Stimulated activated CD4-positive, alpha-beta T cell treated with anti-CD3 and anti-CD28 coated beads, Interleukin-4, amount 100 ng/mL, for 48 hours (primary cell): ENCODE measurements around the gene SAMD4A.
"Not testable (repeated sequence)": the region's sequence is repeated elsewhere in the genome, so short reads cannot be mapped to it uniquely, and the experiment has no call there.

Experiments
- DNase-seq, 2 donors: peaks; one replicate each; pipeline ENCODE4 v3.0.0-alpha.2; 2020; ENCODE audit warnings: low read depth in 2 of 2

SAMD4A gene

DNA sequence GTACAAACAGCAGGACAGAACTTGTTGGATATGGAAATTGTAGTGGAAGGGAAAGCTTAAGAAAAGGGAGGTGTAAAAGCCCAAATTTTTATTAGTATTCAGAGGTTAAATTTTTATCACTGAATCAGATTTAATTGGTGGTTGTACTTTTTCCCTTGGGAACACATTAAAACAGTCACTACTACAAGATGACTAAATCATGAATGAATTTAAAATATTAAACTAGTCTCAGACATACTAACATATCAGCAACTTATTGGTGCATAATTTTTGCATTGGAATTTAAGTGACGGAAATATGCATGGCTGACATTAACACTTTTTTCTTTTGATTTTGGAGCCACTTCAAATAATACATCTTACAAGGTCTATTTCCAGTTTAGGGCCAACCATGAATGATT, 27.6 kb downstream of the SAMD4A start:
- no peak for DNase-seq

- DNase-seq, result no peak
These were observed 31.0 kb downstream of the SAMD4A start for GRCh38 chr14:54597795-54598443.

DNA sequence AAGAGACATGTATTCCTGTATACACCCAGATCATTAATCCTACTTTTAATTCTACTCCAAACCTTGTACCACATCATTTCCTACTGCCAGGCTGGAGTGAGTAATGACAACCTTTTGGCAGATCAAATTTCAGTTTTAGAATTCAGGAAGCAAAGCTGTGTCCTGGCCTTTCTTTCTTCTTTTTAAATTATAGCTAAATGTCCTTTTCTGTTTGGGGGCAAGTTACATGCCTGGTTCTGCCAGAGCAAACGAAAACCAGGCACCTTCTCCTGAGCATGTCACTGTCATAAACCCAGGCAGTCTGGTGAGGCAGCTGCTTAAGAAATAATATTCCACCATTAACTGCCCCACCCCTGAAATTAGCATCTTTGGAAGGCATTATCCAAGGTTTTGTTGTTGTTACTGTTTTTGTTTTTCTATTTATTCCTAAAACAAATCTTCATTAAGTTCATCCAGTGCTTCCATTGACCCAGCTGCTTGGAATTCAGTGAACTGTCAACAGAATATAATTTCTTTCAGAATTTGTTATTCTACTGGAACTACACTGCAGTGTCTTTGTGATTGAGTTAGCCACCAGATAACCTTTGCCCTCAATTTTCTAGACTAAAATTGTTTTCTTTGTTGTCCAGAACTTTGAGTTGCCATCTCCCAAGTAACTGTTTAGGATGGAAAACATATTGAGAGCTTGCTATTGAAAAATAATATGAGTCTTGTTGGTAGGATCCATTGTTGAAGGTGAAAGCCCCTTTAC, 33.2 kb downstream of the SAMD4A start:
- no peak for DNase-seq

GRCh38 chr14:54600717-54601109, 33.8 kb downstream of the SAMD4A start:
- DNase-seq, result no peak

DNA sequence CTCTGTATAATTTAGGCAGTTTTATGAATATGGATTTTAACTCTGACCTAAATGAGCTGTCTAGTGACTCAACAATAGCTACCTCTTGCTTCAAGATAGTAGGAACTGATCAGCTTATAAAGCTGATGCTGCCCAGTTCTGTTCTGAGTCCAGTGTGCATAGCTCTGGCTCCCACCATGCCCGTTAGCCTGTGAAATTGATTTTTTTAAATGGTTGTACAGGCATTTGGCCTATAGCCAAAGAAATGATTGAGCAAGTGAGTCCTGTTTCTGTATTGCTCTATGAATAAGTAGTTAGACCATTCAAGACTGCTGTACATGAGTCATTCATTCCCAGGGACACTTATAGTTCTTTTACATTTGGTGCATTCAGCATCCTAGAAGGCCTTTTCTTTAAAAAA, 36.4 kb downstream of the SAMD4A start:
- DNase-seq, result no peak

GRCh38 chr14:54606178-54606577, 39.2 kb downstream of the SAMD4A start:
- no peak for DNase-seq

- no peak for DNase-seq
These were observed 39.8 kb downstream of the SAMD4A start for GRCh38 chr14:54606631-54607133.

GRCh38 chr14:54609576-54609975, 42.6 kb downstream of the SAMD4A start:
- no peak for DNase-seq

GRCh38 chr14:54610051-54610977, 43.4 kb downstream of the SAMD4A start:
- no peak for DNase-seq

- DNase-seq, result no peak
These were observed 47.4 kb downstream of the SAMD4A start for GRCh38 chr14:54614296-54614695.

DNA sequence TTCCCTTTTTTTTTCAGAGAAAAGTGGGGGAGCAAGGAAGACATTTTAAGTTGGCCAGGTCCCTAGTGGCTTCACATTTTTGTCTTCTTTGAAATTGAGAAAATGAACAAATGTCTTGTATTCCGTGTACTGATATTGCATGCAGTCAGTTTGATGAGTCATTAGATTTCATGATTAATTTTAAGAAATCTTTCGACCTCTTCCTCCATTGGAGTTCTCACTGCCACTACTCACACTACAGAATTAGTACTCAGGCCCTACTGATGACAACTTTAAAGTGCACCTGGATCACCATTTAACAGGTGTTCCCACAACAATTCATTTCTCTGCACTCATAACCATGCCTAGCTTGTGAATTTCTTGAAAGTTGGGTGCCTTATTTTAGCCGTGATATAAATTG, 50.5 kb downstream of the SAMD4A start:
- DNase-seq, result no peak

DNA sequence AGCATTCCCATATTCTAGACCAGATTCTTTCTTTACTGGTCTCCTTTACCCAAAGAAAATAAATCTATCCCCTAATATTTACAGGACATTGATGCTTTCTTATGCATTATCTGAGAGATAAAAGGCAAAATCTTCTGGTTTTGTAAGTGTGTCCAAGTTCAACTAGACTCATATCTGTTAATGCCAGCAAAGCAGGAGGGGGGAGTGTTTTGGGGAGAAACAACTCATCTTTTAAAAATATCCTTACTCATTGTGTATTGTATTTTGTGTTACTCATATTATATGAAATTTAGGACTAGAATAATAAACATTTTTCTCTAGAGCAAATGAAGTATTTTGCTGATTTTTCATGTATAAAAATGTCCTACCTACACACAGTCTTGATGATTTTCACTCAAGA, 54.8 kb downstream of the SAMD4A start:
- DNase-seq, result no peak

- peak; percentile 41 to 70 for DNase-seq
These were observed 55.4 kb downstream of the SAMD4A start for GRCh38 chr14:54622192-54622958.

DNA sequence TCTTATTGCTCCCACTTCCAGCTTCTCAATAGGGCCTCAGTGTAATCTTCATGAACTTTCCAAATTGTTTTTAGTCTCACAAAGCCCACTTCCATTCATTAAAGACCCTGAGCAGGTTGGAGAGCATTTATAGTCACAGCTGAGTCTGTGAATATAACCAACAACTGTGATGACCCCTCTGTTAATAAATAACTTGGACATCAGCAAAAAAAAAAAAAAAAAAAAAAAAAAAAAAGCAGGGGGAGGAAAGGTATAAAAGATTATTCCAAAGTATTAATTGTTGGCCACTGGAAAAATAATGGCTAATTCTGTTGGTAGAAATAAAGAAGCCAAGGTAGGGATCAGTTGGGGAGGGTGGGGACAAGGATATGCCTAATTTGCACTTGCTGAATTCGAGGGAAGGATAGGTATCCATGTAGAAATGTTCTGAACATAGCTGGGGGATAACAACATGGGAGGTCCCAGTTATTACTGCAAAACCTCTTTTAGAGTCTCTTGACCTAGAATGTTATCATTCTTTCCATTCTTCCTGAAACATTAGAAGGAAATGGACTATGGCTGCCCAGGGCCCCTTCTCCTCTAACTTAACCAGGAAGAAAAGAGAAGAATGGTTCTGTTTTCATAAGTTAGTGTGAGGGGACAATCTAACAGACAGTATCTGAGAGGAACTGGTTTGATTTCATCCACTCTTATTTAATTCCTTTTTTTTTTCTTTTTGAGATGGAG, 56.5 kb downstream of the SAMD4A start:
- no peak for DNase-seq

GRCh38 chr14:54624005-54624358, 57.1 kb downstream of the SAMD4A start:
- not testable (repeated sequence) for DNase-seq

- DNase-seq, result no peak
These were observed 58.2 kb downstream of the SAMD4A start for GRCh38 chr14:54625112-54625511.

DNA sequence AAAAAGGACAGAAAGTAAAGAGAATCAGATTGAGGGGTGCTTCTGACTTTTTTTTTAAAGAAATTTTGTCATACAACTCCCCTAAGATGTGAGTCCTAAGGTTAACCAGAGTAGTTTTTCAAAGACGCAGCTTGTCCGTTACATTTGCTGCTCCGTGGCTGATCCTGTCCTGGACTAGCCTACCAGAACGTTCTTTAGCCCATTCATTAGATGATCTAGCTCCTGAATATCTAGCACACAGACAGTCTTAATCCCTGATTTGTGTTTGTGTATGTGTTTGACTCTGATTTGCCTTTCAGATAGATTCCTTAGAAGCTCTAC, 60.3 kb downstream of the SAMD4A start:
- DNase-seq, result no peak

- peak in 1 of 2 donors; percentile 16 for DNase-seq
These were observed 60.8 kb downstream of the SAMD4A start for GRCh38 chr14:54627540-54628363.

- no peak for DNase-seq
These were observed 62.3 kb downstream of the SAMD4A start for GRCh38 chr14:54629183-54629582.
